HPDE6-E6E7 (cell line): Measurements from ENCODE around the gene METTL2B.

Experiments used
- DNase-seq: peaks from one replicate; pipeline ENCODE4 v3.0.0; 2011; ENCODE audit warnings: missing footprints; ENCODE audit errors: extremely low spot score

METTL2B gene

GRCh38 chr7:128476402-128477335, at the start of gene METTL2B:
Gene METTL2B (plus strand): TSS chr7:128476748. CDS start chr7:128476766, 18 bp downstream.
- DNase-seq: peak; percentile 62

- DNase-seq: no peak
Observed at GRCh38 chr7:128427289-128427891, 49.2 kb upstream of the METTL2B start.

- no peak for DNase-seq
Observed at GRCh38 chr7:128430207-128430606, 46.3 kb upstream of the METTL2B start.

- DNase-seq: no peak
Observed at GRCh38 chr7:128431221-128431620, 45.3 kb upstream of the METTL2B start.

- no peak for DNase-seq
Observed at GRCh38 chr7:128431754-128432153, 44.8 kb upstream of the METTL2B start.

- DNase-seq: no peak
Observed at GRCh38 chr7:128434413-128435326, 41.9 kb upstream of the METTL2B start.

GRCh38 chr7:128435327-128435686, 41.2 kb upstream of the METTL2B start:
- DNase-seq: no peak

GRCh38 chr7:128437426-128438332, 38.9 kb upstream of the METTL2B start:
- no peak for DNase-seq

GRCh38 chr7:128442356-128442755, 34.2 kb upstream of the METTL2B start:
- DNase-seq: no peak

- DNase-seq: no peak
Observed at GRCh38 chr7:128443831-128444600, 32.5 kb upstream of the METTL2B start.

GRCh38 chr7:128446306-128446705, 30.2 kb upstream of the METTL2B start:
- DNase-seq: no peak

GRCh38 chr7:128447941-128448564, 28.5 kb upstream of the METTL2B start:
- DNase-seq: no peak

- DNase-seq: no peak
Observed at GRCh38 chr7:128448751-128449302, 27.7 kb upstream of the METTL2B start.

GRCh38 chr7:128450409-128450808, 26.1 kb upstream of the METTL2B start:
- no peak for DNase-seq

- no peak for DNase-seq
Observed at GRCh38 chr7:128450913-128451312, 25.6 kb upstream of the METTL2B start.

GRCh38 chr7:128452552-128452951, 24.0 kb upstream of the METTL2B start:
- DNase-seq: no peak

GRCh38 chr7:128453836-128454804, 22.4 kb upstream of the METTL2B start:
- no peak for DNase-seq
